Measurements from ENCODE around the gene CTBP1.

Gene CTBP1

DNA sequence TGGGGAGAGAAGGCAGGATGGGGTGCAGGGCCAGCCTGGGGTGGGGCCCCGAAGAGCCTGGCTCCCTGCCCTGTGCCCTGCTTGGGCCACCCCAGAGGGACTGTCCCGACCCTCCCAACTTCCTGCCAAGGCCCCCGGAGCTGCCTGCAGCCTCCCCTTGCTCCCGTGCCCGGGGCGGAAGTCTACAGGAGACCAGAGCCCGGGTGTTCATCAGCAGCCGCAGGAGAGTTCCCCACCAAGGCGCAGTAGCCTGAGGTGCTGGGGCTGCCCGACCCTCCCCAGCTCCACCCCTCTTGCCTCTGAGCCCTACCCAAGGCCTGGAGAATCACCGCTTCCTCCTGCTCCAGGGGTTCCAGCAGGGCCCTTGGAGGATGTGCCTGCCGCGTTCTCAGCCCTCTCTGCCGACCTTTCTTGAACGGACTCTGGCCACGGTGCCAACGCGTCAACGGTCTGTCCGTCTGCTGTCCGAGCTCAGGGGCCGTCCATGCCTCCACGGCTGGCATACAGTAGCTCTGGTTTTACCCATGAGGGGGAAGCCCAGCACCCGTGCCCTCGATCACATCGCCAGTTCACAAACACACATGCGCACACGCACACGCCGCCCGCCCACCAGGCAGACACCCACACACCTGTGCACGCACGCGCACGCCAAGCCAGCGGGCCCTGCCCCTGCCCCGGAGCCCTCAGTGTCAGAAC is 40.5 kb downstream of the CTBP1 start:
- no peak for DNase-seq

DNA sequence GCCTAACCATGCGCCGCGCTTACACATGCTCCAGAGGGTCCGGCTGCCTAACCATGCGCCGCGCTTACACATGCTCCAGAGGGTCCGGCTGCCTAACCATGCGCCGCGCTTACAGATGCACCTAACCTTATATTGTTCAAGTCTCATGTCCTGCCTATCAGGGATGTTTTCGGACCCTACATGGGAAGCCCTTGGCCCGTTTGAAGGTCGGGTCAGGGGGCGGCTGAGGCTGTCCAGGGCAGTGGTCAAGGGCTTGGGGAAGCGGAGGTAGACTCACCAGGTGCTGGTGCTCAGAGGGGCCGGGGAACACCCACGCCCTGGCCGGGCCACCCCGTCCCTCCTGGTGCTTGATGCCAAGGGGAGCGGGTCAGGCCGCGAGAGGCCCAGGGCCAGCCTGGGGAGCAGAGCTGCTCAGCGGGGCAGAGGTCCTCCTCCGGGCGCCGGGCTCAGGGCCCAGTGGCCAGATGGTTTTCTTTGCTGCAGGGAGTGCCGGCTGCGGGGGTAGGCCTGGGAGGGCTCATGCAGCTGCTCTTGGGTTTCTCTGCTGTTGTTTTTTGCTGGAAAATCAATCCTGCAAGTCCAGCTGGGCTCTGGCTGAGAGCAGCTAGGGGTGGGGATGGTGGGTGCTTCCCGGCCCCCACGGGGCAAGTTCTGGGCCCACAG is 41.2 kb downstream of the CTBP1 start:
- DNase-seq: no peak

DNA sequence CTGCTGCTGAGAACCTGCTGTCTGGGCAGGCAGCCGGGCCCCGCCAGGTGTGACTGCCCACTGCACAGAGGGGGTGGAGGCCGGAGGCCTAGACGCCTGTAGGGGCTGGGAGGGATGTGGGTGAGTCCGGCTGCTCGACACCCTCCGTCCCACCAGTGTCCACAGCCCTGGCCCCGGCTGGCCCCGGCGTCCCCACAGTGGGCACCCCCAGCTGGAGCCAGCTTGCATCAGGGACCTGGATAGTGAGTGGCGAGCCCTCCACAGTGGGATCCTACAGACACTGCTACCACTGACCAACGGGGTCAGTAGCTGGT is 41.8 kb downstream of the CTBP1 start:
- no peak for DNase-seq

- DNase-seq: peak; percentile 48
These were observed 42.4 kb downstream of the CTBP1 start for GRCh38 chr4:1206299-1207156.

DNA sequence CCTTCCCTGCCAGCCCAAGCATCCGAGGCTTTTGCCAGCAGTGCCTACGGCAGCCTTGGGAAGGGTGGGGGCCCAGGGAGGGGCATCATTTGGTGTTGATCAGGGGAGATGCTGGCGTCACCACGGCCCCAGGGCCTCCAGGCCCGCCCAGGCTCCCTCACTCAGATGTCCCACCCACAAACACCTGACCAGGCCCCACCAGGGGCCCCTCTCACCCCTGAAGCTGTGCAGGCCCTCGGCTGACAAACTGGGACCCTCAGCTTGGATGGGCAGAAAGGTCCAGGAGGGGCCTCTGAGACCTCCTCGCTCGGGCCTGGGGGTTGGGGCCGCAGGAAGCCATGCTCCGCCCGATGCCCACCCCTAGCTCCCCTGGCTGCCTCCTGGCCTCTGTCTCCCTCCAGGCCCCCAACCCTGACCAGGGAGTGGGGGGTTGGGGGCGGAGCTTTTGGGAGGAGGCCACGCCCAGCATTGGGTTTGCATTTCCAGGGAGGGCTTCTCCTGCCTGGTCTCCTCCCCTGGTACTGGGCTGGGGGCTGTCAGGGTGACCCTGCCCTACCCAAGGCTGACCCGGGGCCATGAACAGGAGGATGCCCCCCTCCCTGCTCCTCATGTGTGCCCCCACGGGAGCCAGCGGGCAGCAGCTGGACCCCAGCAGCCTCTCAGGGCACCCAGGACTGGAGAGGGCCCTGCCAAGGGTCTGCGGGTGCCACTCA is 43.2 kb downstream of the CTBP1 start:
- no peak for DNase-seq

- no peak for DNase-seq
These were observed 43.9 kb downstream of the CTBP1 start for GRCh38 chr4:1204828-1205585.

- DNase-seq: no peak
These were observed 44.6 kb downstream of the CTBP1 start for GRCh38 chr4:1204286-1204827.

DNA sequence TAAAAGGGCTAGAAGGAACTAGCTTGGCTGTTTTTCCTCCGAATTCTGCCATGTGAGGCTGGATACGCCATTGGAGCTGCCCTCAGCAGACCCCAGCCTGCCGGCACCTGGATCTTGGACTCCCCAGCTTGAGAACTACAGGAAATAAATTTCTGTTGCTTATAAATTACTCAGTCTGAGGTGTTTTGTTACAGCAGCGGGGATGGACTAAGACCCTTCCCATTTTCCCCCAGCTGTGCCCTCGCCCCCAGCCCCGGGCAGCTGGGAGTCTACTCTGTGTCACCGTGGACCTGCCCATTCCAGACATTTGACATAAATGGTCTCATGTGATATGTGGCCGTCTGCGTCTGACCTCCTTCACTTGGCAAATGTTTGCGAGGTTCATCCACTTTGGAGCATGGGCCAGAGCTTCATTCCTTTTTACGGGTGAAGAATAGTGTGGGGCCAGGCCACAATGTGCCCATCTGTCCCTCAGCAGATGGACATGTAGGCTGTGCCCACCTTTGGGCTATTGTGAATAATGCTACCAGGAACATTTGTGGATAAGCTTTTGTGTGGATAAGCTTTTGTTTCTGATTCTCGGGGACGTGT is 45.8 kb downstream of the CTBP1 start:
- no peak for DNase-seq

GRCh38 chr4:1202526-1203011 is 46.4 kb downstream of the CTBP1 start:
- DNase-seq: no peak

- DNase-seq: no peak
These were observed 46.9 kb downstream of the CTBP1 start for GRCh38 chr4:1201851-1202525.

DNA sequence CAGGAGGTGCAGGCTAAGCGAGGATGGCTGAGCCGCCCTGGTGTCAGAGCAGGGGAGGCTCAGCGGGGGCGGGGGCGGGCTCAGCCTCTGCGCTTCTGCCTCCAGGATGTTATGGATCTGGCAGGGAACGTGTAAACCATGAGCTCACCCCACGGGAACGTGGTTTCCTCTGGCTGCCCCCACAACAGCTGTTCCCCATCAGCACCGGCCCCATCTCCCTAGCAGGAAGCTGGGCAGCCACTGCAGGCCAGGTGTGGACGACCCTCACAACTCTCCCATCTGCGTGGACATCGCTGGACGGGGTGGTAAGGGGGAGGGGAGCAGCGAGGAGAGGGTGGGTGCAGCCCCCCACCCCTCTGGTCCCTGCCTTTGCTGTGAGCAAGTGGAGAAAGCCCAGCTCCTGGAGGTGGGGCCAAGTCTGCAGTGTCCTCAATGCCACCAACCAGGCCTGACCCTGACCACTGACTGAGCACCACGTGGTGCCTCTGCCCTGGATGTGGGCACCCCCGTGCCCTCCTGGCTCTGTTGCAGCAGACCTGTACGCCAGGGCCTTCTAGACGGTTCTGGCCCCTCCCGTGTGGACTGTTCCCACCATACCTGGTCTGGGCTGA is 48.4 kb downstream of the CTBP1 start:
- DNase-seq: peak; percentile 38

DNA sequence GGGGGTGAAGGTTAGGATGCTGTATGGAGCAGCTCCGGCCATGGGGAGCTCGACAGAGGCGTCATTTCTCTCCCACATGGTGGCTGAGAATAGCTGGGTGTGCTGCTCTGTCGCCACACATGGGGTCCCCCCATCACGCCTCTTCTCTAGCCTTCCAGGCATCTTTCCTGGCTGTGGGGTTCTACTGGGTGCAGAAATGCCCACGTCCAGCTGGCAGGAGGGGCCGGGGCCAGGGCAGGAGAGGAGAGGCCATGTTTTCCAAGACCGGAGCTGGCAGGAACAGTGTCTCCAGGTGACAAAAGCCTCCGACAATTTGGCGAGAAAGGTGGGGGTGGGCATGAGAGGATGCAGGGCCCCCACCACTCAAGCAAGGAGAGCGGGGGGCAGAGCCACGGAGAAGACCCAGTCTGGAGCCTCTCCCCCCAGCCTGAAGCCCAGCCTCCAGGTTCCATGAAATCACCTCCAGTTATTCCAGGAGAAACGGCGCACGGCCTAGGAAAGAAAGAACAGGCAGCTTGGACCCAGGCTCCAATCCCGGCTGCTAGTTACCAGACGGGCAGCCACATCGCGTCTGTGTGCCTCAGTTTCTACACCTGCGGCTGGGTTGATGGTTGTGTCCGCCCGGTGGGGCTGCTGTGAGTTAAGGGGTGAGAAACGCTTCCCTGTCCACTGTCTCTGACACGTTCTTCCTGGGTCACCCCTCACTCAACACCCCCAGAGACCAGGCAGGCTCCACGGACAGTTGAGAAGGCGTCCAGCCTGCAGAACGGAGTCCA is 49.2 kb downstream of the CTBP1 start:
- DNase-seq: no peak

DNA sequence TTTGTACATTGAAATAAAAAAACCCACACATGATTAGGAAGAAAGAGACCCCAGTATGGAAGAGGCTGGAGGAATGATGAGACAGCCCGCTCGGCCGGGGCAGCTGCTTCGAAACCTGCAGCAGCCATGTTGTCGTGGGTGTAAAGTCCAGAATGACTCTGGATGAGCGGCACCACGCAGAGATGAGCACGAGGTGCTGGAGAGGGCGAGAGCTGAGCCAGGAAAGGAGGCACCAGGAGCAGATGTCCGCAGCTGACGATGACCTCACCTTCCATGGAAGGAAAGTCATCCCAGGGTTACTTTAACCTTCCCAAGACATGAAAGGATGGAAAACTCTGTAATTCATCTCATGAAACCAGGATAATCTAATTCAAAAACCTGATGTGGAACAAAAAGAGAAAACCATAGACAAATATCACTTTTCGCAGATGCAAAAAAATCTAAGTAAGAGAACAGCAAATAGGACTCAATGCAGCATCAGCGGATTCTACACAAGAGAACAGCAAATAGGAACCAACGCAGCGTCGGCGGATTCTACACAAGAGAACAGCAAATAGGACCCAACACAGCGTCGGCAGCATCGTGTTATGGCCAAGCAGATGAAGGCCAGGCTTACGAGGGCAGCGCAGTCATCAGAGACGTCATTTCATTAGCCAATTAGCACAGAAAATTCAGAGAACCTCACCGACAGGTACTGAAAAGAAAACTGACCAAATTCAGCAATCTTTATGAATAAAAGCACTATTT is 50.7 kb downstream of the CTBP1 start:
- no peak for DNase-seq

DNA sequence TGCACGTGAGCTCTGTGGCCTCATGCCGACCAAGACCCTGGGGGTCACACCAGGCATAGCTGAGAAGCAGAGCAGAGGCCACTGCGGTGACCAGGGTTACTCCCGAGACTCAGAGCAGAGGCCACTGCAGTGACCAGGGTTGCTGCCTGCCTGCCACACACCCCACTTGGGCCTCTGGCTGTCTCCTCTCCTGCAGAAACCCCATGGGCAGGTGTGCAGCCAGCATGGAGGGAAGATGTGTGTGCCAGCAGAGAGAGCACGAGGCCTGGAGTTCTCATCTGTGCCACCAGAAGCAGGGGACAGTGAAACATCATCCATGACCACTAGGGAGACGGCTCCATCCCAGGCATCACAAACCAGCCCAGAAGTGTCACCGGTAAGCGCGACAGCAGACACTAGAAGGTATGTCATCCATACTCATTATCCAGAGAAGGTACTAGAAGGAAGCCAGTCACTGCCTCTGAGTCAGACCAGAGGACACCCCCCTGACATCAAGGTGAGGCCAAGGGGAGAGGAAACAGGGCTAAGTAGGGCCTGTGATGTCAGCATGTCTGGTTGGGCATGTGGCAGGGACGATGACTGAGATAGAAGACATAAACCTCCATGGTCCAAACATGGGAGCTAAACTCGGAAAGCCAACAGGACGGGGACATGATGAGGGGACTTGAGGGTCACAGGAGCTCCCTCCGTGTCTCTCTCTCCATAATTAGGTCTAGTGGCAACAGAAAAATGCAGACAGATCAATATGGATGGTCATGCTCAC is 52.3 kb downstream of the CTBP1 start:
- no peak for DNase-seq

GRCh38 chr4:1195891-1196401 is 53.0 kb downstream of the CTBP1 start:
- DNase-seq: no peak

- DNase-seq: no peak
These were observed 53.7 kb downstream of the CTBP1 start for GRCh38 chr4:1195109-1195671.

DNA sequence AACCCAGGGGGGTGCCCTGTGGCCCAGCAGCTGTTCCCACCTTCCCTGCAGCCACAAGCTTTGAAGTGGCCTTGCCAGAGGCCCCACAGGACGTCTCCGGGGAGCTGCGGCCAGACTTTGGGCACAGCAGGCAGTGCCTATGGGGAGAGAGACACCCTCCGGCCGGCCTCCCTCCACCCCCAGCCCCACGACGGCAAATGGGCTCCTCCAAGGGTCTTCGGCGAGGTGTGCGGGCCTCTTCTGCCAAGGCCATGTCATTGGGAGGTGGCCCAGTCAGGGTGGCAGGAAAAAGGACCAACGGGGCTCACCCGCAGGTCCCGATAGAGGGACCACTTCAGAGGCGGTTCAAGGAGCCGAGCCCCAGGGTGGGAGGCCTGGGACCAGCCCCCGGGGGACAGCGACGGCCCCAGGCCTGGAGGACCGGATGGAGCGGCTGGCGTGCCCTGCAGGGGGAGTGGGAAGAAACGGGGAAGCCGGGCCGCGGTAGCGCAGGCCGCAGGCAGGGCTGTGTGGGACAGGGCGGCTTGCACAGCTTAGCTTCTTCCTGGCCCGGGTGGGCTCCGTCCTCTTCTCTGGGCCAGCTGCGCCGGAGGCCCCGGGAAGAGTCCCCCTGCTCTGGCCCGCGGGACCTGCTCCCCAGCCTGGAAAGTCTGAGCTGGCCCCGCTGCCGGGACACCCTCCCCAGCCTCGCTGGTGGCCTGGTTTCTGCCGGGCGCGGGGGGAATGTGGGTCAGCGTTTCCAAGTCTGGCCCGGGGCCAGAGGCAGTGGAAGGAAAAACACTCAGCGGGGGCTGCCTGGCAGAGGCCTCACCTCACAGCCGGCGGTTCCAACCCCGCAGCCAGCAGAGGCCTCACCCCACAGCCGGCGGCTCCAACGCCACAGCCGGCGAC is 54.7 kb downstream of the CTBP1 start:
- DNase-seq: no peak
